NT2/D1 (cell line): ENCODE results near the gene ATP13A2.

Experiments used
- DNase-seq: peaks from one replicate; pipeline ENCODE4 v3.0.0-alpha.2; 2011; ENCODE audit warnings: low read depth, low spot score
- H3K27me3 ChIP-seq: 2 replicates; pipeline ENCODE4 v1.6.0; 2011; ENCODE audit warnings: mild to moderate bottlenecking; ENCODE audit not compliant: insufficient read length, insufficient read depth
- H3K36me3 ChIP-seq: 2 replicates; pipeline ENCODE4 v1.6.1; 2011; ENCODE audit warnings: mild to moderate bottlenecking, low read length, mixed read lengths; ENCODE audit not compliant: insufficient read depth, insufficient read length
- H3K4me1 ChIP-seq: 2 replicates; pipeline ENCODE4 v1.5.1; 2011; ENCODE audit not compliant: insufficient read depth, insufficient read length
- H3K4me3 ChIP-seq: 2 replicates; pipeline ENCODE4 v1.5.1; 2011; ENCODE audit warnings: low read depth; ENCODE audit not compliant: insufficient read length
- H3K9ac ChIP-seq: 2 replicates; pipeline ENCODE4 v1.6.0; 2011; ENCODE audit warnings: low read depth; ENCODE audit not compliant: insufficient read length
- H3K9me3 ChIP-seq: 2 replicates; pipeline ENCODE4 v1.5.1; 2011; ENCODE audit warnings: mild to moderate bottlenecking, low read length; ENCODE audit not compliant: insufficient read depth
- SUZ12 ChIP-seq: IDR thresholded peaks from 2 replicates; pipeline ENCODE4 v1.6.1; 2011; ENCODE audit not compliant: insufficient read length, insufficient read depth; ENCODE audit errors: extremely low read depth
- YY1 ChIP-seq: IDR thresholded peaks from 2 replicates; pipeline ENCODE4 v1.6.1; 2011; ENCODE audit not compliant: insufficient read length, insufficient read depth
- ZNF274 ChIP-seq: IDR thresholded peaks from 2 replicates; pipeline ENCODE4 v1.6.1; 2011; ENCODE audit warnings: mild to moderate bottlenecking, low read depth, low read length

The ATP13A2 gene

DNA sequence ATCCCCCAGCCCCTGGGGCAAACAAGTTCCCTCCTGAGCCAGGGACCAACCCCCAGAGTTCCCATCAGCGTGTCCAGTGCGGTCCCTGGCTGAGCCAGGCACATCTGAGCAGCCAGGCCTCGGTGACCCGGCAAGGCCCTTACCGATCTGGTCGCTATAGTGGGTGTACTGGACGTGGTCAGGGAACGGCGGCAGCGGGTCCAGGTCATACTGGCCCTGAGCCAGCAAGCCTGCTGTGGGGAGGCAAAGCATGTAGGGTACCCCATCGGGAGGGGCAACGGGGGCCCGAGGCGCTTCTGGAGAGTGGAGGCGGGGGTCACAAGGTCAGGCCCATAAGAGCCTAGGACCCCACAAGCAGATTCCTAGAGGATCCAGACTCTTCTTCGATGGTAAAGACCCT, 34.8 kb downstream of the ATP13A2 start:
- H3K9me3 ChIP-seq, result no peaks in the 10 kb centered on the region
- DNase-seq, result no peak
- H3K9ac ChIP-seq, result no peak overlapping the region
- H3K36me3 ChIP-seq, result peaks cover 48% of the 10 kb centered on the region
- no peak overlapping the region for H3K4me3 ChIP-seq
- peaks cover 22% of the 10 kb centered on the region for H3K4me1 ChIP-seq
- no peak for TF ChIP-seq SUZ12
- TF ChIP-seq YY1, result no peak
- TF ChIP-seq ZNF274, result no peak
- no peaks in the 10 kb centered on the region for H3K27me3 ChIP-seq

DNA sequence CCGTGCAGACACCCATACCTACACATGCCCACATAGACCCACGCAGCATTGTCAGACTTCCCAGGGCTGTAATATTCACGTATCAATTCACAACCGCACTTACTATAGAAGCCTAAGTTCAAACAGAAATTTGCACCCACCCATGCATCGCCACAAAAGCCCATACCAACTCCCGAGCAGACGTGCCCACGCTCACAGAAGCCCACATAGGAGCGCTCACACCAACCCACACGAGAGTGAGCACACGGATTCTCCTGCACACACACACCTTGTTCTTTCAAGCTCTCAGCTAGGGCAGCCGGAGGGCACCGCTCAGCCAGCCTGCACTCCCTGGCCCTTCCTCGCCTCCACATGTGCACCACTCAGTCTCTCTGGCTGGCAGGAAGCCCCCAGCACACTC, 35.9 kb downstream of the ATP13A2 start:
- DNase-seq, result no peak
- no peak for TF ChIP-seq ZNF274
- TF ChIP-seq SUZ12, result no peak
- TF ChIP-seq YY1, result no peak
- H3K27me3 ChIP-seq, result no peaks in the 10 kb centered on the region
- H3K4me3 ChIP-seq, result no peak overlapping the region
- peaks cover 16% of the 10 kb centered on the region for H3K4me1 ChIP-seq
- no peaks in the 10 kb centered on the region for H3K9me3 ChIP-seq
- H3K9ac ChIP-seq, result peak overlapping the region; percentile 42
- H3K36me3 ChIP-seq, result peaks cover 59% of the 10 kb centered on the region

DNA sequence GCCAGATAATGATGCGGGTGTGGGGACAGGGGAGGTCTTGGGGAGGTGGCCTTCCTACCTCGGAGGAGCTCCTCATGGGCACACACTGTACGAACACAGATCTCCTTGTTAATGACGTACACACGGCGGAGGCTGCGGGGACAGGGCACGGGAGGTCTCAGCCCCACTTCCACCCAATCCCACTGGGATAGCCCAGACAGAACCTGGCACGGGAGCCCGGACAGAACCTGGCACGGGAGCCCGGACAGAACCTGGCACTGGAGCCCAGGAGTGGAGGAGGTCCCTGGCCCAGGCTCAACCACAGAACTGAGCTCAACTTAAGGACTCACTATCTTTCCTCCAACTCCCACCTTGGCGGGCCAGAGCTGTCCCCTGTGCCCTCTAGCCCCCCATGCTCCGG, 36.5 kb downstream of the ATP13A2 start:
- DNase-seq, result no peak
- Histone ChIP-seq H3K4me3 (no peak overlapping the region), H3K27me3 (no peaks in the 10 kb centered on the region), H3K4me1 (peaks cover 19% of the 10 kb centered on the region), H3K9me3 (no peaks in the 10 kb centered on the region), H3K9ac (no peak overlapping the region), H3K36me3 (peaks cover 65% of the 10 kb centered on the region)
- no peak for TF ChIP-seq SUZ12
- no peak for TF ChIP-seq YY1
- TF ChIP-seq ZNF274, result no peak

DNA sequence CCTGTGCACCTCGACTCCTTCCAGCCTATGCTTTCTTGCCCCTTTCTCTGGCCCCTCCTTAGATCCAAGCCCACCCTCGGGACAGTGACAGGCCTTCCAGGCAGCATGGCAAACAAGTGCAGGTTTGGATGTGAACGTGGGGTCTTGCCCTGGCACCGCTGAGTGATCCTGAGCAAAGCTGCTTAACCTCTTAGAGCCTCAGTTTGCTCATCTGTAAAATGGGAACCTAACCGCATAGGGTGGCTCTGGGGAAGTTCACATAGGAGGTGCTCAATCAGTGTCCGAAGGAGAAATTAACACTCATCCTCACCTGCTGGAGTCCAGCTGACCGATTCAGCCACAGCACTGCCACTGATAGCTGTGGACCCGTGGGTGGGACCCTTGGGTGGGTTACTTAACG, 38.5 kb downstream of the ATP13A2 start:
- no peak for DNase-seq
- Histone ChIP-seq H3K9ac (no peak overlapping the region), H3K36me3 (peaks cover 74% of the 10 kb centered on the region), H3K27me3 (no peaks in the 10 kb centered on the region), H3K4me3 (no peak overlapping the region), H3K9me3 (no peaks in the 10 kb centered on the region), H3K4me1 (peaks cover 13% of the 10 kb centered on the region)
- TF ChIP-seq YY1 (no peak), ZNF274 (no peak), SUZ12 (no peak)

DNA sequence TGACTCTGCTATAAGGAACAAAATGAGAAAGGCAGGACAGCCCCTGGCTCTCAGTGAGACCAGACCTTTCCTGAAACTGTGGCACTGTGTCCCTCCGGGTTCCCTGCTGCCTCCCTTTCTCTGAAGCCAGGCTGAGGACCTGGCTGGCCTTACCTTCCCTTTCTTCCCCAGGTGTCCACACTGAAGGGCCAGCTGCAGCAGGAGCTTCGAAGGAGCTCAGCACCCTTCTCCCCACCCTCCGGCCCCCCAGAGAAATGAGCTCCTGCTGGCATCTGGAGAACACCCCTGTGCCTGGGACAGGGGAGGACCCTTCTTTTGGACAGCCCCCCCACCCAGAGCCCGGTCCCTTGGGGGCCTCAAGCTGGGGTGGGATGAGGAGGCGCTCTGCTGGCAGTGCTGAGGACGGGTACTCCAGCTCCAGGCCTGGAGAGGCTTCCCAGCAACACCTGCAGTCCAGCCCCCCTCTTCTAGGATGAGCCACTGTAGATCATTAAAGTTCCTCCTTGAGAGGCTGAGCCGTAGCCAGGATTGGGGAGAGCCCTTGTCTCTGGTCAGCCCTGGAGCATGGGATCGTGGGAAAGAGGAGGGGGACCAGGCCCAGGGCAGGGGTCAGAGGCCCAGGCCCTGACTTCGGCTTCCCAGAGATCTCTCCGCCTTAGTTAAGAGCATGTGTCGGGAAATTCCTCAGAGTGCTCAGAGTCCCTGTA, 39.4 kb downstream of the ATP13A2 start:
- DNase-seq, result no peak
- Histone ChIP-seq H3K36me3 (peaks cover 72% of the 10 kb centered on the region), H3K9me3 (no peaks in the 10 kb centered on the region), H3K9ac (no peak overlapping the region), H3K4me3 (no peak overlapping the region), H3K4me1 (peaks cover 14% of the 10 kb centered on the region), H3K27me3 (no peaks in the 10 kb centered on the region)
- TF ChIP-seq ZNF274 (no peak), SUZ12 (no peak), YY1 (no peak)

DNA sequence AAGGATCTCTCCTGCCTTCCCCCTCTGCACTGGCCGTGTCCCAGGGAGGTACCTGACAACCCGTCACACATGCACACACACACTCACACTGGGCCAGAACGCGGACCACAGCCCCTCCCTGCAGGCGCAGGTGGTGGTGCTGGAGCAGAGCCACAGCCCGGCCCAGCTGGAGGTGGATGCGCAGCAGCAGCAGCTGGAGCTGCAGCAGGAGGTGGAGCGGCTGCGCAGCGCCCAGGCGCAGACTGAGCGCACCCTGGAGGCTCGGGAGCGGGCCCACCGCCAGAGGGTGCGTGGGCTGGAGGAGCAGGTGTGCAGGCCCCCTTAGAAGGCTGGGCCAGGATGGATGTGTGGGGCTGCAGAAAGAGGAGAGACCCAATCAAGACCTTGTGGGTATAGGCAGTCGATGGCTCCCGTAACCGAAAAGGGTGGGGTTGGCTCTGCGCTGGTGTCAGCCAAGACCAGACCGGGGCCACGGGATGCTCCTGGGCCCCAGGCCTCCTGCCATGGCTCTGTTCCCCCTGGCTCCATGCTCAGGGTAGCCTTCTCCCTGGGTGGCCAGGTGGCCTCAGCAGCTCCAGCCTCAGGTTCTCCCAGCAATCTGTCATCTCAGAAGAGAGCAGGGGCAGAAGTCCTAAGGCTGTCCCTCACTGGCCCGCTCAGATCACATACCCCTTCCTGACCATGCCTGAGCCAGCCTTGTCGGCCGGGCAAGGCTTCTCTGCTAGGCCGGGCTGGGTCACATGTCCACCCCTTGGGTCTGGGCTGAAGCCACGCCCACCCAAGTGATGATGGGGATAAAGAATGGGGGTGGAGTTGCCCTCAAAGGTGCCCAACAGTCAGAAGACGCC, 40.2 kb downstream of the ATP13A2 start:
- no peak overlapping the region for H3K4me3 ChIP-seq
- H3K9ac ChIP-seq, result no peak overlapping the region
- peaks cover 12% of the 10 kb centered on the region for H3K4me1 ChIP-seq
- no peaks in the 10 kb centered on the region for H3K27me3 ChIP-seq
- H3K36me3 ChIP-seq, result peaks cover 64% of the 10 kb centered on the region
- no peaks in the 10 kb centered on the region for H3K9me3 ChIP-seq
- DNase-seq, result no peak
- TF ChIP-seq ZNF274 (no peak), SUZ12 (no peak), YY1 (no peak)

DNA sequence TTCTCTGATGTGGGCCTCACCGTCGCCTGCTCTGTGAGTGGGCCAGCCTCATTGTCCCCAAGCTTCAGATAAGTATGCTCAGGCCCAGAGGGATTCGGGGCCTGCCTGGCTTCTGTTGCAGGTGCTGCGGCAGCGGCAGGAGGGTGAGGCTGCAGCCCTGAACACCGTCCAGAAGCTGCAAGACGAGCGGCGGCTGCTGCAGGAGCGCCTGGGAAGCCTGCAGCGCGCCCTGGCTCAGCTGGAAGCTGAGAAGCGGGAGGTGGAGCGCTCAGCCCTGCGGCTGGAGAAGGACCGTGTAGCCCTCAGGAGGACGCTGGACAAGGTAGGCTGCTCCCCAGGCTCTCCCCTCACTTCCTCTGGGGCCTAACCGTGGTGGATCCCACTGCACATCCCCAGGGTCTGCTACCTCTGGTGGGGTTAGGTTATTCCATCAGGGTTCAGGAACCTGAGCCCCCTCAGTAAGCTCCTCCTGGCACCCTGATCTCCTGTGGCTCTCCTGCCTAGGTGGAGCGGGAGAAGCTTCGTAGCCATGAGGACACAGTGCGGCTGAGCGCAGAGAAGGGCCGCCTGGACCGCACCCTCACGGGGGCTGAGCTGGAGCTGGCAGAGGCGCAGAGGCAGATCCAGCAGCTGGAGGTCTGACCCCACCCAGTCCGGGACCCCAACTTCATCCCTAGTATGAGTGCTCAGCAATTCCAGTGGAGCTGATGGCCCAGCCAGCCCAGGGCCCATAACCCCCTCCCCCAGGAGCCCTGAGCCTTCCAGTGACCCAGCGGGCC, 41.4 kb downstream of the ATP13A2 start:
- Histone ChIP-seq H3K9ac (no peak overlapping the region), H3K4me3 (no peak overlapping the region), H3K4me1 (peaks cover 8% of the 10 kb centered on the region), H3K9me3 (no peaks in the 10 kb centered on the region), H3K27me3 (no peaks in the 10 kb centered on the region), H3K36me3 (peaks cover 58% of the 10 kb centered on the region)
- no peak for DNase-seq
- TF ChIP-seq ZNF274 (no peak), YY1 (no peak), SUZ12 (no peak)
